Islet of Langerhans (tissue), 1 donor: Measurements from ENCODE around the gene MRS2.

Experiments used
- FAIRE-seq: peaks from one replicate; lab custom pipeline; 2011; peaks lifted over from hg19 to GRCh38; lab: Jason Lieb, UNC

MRS2 gene

GRCh38 chr6:24430086-24430485 lies 27.4 kb downstream of the MRS2 start:
- FAIRE-seq: no peak

DNA sequence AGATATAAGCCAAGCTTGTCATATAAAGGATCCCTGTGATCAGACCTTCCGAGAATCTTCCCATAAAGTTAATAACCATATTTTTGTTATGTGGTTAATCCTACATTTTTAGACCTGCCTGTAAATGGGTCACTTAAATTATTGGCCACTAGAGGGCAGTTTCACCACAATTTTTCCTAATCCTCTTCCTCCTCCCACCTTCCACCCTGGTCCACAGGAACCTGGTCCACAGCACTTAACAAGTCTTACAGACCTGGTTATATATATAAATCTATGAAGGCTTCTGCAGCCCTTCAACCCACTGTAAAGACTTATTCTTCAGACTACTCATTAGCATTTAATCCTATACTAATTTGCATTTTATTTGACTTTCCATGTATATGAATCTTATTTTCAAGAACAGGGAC lies 28.3 kb downstream of the MRS2 start:
- FAIRE-seq: no peak

DNA sequence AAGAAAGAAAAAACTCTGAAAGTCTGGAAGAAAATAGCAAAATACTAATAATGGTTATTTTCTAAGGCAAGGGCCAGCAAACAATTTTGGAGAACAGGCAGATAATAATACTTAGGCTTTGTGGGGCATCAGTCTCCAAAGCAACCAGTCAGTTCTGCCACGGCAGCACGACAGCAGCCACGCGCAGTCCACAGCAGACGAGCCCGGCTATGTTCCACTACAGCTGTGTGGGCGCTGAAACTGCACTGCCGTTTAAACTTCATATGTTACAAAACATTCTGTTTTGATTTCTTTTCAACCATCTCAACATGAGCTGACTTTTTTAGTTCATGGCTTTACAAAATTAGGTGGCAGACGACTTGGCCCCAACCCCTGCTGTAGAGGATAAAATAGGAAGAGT lies 29.9 kb downstream of the MRS2 start:
- no peak for FAIRE-seq

- no peak for FAIRE-seq
Observed at GRCh38 chr6:24436979-24437378, 34.2 kb downstream of the MRS2 start.

GRCh38 chr6:24439858-24440539 lies 37.3 kb downstream of the MRS2 start:
- FAIRE-seq: no peak

- no peak for FAIRE-seq
Observed at GRCh38 chr6:24440897-24441598, 38.3 kb downstream of the MRS2 start.

DNA sequence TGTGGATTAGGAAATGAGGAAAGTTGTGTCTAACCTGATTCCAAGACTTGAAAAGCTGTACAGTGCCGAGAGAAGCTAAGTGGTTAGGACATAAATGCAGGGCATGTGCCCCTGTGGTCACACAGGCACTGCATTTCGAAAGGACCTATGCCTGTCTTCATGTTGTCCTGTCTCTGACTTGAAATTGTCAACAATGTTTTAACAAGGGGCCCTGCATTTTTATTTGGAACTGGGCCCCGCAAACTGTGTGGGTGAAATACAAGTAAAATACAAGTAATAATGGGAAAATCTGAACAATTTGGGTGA lies 38.8 kb downstream of the MRS2 start:
- FAIRE-seq: no peak

DNA sequence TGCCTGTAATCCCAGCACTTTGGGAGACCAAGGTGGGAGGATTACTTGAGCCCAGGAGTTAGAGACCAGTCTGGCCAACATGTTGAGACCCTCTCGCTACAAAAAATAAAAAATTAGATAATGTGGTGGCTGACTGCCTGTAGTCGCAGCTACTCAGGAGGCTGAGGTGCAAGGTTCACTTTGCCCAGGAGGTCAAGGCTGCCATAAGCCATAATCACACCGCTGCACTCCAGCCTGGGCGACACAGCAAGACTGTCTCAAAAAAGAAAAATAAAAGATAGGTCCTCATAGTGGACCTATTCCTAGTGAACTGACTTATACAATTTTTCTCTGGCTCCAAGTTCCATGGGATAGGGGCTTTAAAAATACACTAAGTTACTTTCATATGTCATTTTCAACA lies 41.9 kb downstream of the MRS2 start:
- no peak for FAIRE-seq

DNA sequence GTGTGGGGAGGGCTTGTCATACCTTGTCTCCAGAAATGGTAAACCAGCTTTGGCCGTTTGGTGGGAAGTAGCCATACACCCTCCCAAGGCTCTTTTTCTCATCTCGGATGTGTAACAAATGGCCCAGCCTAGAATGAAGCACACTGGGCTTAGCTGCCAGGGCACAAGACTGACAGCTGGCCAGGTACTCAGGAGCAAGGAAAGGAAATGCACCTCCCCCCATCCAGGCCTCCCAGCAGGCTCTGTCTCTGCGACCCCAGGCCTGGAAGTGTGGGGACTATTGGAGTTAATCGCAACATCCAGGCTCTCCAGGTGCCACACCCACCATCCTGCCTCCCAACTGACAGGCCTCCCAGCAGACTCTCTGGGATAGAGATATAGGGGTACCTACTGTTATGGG lies 43.0 kb downstream of the MRS2 start:
- FAIRE-seq: no peak

- FAIRE-seq: no peak
Observed at GRCh38 chr6:24446670-24447069, 43.9 kb downstream of the MRS2 start.

DNA sequence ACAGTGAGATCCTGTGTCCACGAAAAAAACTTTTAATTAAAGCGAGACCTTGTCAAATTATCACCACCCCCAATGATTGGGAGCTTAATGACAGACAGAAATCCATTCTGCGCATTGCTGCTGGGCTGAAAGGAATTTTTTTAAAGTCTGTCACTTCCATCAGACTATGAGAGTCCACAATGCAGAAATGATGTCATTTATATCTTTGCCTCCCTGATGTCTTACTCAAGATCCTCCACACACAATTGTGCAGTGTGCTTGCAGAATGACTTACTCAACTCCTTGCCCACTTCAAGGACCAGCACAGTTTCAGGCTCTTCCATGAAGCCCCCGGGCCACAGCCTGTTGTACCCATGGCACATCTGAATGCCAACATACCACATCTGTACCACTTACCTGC lies 45.7 kb downstream of the MRS2 start:
- no peak for FAIRE-seq

- no peak for FAIRE-seq
Observed at GRCh38 chr6:24448828-24449525, 46.2 kb downstream of the MRS2 start.

GRCh38 chr6:24451581-24452388 lies 49.0 kb downstream of the MRS2 start:
- no peak for FAIRE-seq

- FAIRE-seq: no peak
Observed at GRCh38 chr6:24453921-24454320, 51.2 kb downstream of the MRS2 start.

DNA sequence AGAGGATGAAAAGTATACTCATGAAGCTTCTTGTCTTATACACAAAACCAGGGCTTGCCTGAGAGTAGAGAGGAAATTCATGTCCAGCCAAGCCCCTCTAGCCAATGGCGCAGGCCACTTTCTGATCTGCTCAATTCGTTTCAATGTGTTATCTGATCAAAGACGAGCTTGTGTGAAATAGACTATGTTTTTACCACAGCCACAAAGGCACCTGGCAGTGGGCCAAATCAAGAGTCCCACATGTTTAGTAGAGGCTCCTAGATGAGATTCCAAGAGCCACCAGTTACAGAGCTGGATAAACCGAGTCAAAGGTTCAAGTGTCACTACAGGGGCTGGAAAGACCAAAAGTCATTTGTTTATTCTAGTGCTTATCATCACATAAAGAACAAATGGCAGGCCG lies 51.7 kb downstream of the MRS2 start:
- FAIRE-seq: no peak

DNA sequence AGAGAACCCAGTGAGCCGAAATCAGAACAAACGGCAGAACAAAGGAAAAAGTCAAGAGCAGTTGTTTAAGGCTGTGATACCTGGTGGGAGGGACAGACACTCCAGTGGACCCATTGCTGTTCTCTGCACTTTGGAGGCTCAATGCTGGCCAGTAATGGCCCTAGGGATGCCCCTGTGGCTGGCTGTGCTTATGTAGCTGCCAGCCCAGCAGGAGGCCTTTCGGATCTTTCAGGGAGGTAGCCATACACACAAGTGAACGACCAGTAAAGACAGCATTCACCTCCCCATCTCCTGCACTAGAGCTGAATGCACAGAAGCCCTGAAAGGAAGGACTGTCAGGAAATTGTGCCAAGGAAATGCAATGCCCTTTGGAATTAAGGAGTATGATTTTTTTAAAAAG lies 52.3 kb downstream of the MRS2 start:
- no peak for FAIRE-seq

GRCh38 chr6:24458134-24458533 lies 55.4 kb downstream of the MRS2 start:
- FAIRE-seq: no peak

- no peak for FAIRE-seq
Observed at GRCh38 chr6:24458941-24459340, 56.2 kb downstream of the MRS2 start.

DNA sequence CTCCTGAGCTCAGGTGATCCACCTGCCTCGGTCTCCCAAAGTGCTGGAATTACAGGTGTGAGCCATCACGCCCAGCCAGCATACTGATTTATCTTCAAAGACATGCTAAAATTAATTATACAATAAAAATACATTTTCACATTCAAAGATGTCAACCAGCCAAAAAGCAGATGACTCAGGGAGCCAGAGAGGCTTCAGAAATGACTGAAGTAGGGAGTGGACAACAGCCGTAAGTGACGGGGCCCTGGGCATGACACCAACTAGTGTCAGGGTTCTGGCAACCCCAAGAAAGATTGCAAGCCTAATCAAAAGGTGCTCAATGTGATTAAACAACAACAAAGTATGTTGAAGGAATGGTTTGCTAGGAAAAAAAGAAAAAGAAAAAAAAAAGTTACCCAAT lies 58.2 kb downstream of the MRS2 start:
- no peak for FAIRE-seq

- FAIRE-seq: no peak
Observed at GRCh38 chr6:24464253-24465038, 61.7 kb downstream of the MRS2 start.

DNA sequence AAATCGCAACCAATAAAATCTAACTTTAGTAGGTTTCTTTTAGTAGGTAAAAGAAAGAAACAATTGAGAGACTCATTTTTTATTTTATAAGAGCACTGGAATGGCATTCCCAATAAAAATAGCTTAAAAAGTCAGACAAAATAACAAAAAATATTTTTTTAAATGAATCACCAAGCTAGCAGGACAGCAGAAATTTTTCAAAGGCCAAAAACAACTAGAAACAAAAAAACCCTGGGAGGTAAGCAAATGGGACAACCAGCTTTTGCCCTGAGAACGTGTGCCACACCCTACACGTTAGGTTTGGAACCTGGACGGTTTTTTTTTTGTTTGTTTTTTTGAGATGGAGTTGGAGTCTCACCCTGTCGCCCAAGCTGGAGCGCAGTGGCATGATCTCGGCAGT lies 67.1 kb downstream of the MRS2 start:
- FAIRE-seq: no peak

GRCh38 chr6:24472181-24472580 lies 69.4 kb downstream of the MRS2 start:
- no peak for FAIRE-seq
